GM21367 (cell line): Measurements from ENCODE around the gene PPA2.
A peak's percentile ranks its signal among the peaks of the same experiment; 100 is the strongest.

Source experiments
- ATAC-seq: cut with Tn5 transposase; IDR thresholded peaks from one replicate; pipeline ENCODE4 v1.9.1; 2021; ENCODE audit not compliant: unreplicated experiment

The PPA2 gene

DNA sequence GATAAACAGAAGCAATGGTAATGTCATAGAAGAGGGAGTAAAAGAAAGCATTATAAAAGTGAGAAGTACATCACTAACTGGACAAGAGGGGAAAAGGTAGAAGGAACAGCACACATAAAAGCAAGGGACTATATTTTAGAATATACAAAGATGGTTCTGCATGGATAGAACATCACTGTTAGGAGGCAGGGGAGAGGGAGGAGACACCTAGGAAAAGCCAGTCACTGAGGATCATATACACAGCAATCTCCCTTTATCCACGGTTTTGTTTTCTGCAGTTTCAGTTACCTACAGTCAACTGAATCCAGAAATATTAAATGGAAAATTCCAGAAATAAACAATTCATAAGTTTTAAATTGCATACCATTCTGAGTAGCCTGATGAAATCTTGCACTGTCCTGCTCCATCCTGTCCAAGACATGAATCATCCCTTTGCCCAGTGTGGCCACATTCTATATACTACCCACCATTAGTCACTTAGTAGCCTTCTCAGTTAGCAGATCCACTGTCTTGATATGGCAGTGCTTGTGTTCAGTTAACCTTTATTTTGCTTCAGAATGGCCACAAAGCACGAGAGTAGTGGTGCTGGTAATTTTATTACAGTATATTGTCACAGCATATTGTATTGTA is 74.2 kb downstream of the PPA2 start:
- no peak for ATAC-seq

- no peak for ATAC-seq
These were observed 81.0 kb downstream of the PPA2 start for GRCh38 chr4:105392858-105393257.

DNA sequence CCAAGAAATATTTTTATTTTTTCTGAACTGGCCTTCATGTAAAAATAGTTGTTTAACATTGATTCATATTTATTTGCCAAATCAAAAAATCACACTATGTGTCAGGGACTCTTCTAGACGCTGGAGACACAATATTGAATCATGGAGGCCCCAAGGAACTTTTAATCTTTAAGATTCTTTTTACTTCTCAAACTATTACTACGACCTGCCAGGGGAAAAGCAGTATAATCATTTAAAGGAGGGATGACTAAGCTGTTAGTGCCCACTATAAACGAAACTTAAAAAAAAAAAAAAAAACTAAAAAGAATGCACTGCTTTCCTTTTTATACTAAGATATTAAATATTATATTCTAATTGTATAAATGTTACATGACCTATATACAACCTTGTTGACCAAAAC is 84.7 kb downstream of the PPA2 start:
- ATAC-seq = no peak

DNA sequence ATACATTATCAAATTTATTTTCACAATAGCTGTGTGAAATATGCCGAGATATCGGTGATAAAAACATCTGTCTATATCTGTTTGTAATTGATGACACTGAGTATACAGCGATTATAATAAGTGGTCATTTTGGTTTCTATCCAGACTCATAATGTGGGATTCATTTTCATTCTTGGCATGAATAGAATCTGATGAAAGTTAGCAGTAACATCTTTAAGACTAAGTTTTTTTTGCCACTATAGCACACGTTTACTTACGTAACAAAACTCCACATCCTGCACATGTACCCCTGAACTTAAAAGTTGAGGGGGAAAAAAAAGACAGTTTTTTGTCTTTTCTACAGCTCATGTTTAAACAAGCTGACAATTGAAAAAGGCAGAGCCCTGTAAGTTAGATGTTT is 86.4 kb downstream of the PPA2 start:
- no peak for ATAC-seq

GRCh38 chr4:105386012-105386411 is 87.8 kb downstream of the PPA2 start:
- no peak for ATAC-seq

- no peak for ATAC-seq
These were observed 99.8 kb downstream of the PPA2 start for GRCh38 chr4:105374071-105374470.

DNA sequence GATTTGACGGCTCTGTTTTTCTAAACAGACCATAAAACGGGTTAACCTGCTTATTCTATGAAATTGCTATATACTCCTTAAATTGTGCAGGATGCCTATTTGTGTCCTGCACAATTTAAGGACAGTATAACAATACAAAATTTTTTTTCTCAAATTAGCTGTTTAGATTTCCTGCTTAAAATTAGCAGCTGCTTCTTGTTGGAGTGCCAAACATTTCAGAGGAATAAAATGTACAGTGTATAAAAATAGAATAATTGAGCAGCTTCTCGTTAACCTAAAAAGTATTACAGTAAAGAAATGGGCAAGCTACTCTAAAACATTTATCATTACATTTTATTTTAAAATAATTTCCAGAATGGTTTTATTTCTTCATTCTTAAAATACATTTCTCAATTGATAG is 100.5 kb downstream of the PPA2 start:
- ATAC-seq = no peak

GRCh38 chr4:105369988-105370387 is 103.9 kb downstream of the PPA2 start:
- ATAC-seq = no peak

GRCh38 chr4:105361053-105361452 is 112.8 kb downstream of the PPA2 start:
- no peak for ATAC-seq

DNA sequence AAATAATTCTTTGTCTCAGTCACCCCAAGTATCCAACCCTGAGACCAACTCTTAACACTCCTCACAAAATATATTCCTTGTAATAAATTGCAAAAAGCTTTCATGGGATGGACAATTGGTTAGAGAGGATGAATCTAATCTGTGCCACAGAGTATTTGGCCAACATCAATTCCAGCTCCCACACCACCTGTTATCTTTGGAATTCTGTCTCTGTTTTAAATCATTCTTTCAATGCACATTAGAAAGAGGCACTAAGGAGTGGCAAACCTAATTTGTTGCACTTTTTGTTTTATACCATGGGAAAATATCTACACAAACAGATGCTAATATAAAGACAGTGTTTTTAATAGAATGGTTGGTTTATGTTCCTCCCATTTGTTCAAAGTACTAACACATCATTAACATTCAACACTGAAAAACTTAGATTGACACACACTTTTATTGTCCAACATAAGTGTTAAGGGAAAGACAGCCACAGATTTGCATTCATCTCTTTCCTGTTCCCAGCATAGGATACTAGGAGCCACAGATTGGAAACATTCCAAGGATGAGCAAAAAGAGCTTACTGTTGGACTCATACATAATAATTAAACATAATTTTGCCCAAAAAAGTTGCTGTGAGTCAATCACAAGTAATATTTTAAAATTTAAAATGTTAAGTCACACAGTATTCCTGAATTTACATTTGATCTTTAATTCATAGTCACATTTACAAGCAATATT is 116.4 kb downstream of the PPA2 start:
- no peak for ATAC-seq

- no peak for ATAC-seq
These were observed 117.7 kb downstream of the PPA2 start for GRCh38 chr4:105356194-105356593.

DNA sequence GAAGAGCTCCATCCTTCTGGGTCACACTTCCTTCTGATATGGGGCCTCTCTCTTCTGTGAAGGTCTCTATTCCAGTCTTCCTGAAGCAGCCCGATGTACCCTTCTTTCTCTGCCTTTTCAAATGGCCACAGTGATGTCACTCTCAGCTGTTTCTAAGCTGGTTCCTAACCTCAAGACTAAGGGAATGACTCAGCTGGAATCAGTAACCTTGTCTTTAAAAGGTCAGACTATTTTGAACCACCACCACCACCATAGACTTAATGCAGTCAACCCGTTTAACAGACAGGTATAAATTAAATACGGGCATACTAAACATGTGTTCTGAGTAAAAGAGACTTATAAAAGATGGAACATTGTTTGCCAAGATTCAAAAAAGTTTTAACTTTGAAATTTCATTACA is 121.0 kb downstream of the PPA2 start:
- ATAC-seq = peak; percentile 60

DNA sequence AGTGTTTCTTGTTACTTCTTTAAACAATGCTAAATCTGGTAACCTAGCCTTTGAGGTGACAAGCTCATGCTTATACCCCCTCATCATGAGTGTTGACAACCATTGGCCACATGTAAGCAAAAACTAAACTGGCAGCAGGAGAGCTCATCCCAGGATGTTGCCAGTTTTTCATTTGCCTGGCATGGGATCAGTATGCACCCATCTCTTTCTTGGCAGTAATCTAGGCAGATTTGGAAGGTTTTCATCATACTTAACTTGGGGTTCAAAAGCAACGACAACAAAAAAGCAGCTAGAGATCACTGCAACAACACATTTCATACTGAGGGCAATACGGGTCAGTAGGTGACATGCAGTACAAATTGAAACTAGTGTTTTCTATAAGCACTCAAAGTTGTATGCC is 122.0 kb downstream of the PPA2 start:
- ATAC-seq = no peak

- ATAC-seq = no peak
These were observed 122.9 kb downstream of the PPA2 start for GRCh38 chr4:105350859-105351490.

GRCh38 chr4:105348719-105349118 is 125.1 kb downstream of the PPA2 start:
- no peak for ATAC-seq

DNA sequence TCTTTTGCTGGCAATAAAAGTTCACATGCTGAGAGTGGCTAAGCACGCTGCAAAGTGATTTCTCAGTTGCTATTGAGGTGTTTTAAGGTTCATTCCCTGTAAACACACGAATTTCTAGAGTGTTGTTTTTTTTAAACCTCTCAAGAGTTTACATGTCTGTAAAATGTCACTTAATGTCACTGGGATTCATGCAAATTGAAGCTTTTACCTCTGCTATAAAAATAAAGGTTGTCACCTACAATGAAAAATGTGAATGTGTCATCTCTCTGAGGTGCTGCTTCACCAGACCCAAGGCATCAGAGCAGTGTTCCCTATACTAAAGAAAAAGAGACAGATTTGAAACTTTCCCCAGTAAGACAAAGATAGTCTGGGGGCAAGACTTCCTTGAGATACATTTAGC is 127.0 kb downstream of the PPA2 start:
- no peak for ATAC-seq

GRCh38 chr4:105345838-105346237 is 128.0 kb downstream of the PPA2 start:
- no peak for ATAC-seq

GRCh38 chr4:105345358-105345757 is 128.5 kb downstream of the PPA2 start:
- ATAC-seq = no peak

GRCh38 chr4:105344141-105344540 is 129.7 kb downstream of the PPA2 start:
- no peak for ATAC-seq

GRCh38 chr4:105343146-105343931 is 130.5 kb downstream of the PPA2 start:
- ATAC-seq = no peak

GRCh38 chr4:105329081-105329480 is 144.8 kb downstream of the PPA2 start:
- no peak for ATAC-seq

GRCh38 chr4:105327956-105328355 is 145.9 kb downstream of the PPA2 start:
- ATAC-seq = no peak
